IPS DF 6.9 (cell line): ENCODE results near the gene NKTR.

Source experiments
- DNase-seq: peaks from one replicate; pipeline ENCODE4 v3.0.0-alpha.2; 2013; ENCODE audit warnings: low read depth, low spot score
- H3K27ac ChIP-seq: one replicate; pipeline ENCODE4 v1.5.1; 2013; ENCODE audit warnings: low read length, control low read depth
- H3K27me3 ChIP-seq: 2 replicates; pipeline ENCODE4 v1.6.1; 2013; ENCODE audit warnings: mild to moderate bottlenecking, low read length; ENCODE audit not compliant: control insufficient read depth, insufficient read depth
- H3K36me3 ChIP-seq: 2 replicates; pipeline ENCODE4 v1.6.1; 2013; ENCODE audit warnings: low read length; ENCODE audit not compliant: control insufficient read depth, insufficient read depth
- H3K4me1 ChIP-seq: 2 replicates; pipeline ENCODE4 v1.6.1; 2013; ENCODE audit warnings: low read length; ENCODE audit not compliant: control insufficient read depth, insufficient read depth
- H3K4me3 ChIP-seq: 2 replicates; pipeline ENCODE4 v1.5.1; 2013; ENCODE audit warnings: mild to moderate bottlenecking, low read length
- H3K9me3 ChIP-seq: 2 replicates; pipeline ENCODE4 v1.6.1; 2013; ENCODE audit warnings: low read length, inconsistent platforms; ENCODE audit not compliant: control insufficient read depth, insufficient read depth
- WGBS: extraction: QIAGEN DNeasy Blood & Tissue Kit; methylation state at CpG from one replicate; pipeline ENCODE4 v1.1.7; 2013; ENCODE audit warnings: mixed read lengths, missing lambda C conversion rate; ENCODE audit not compliant: insufficient read length, insufficient coverage; 5-methylcytosine and 5-hydroxymethylcytosine counted together

Gene NKTR

DNA sequence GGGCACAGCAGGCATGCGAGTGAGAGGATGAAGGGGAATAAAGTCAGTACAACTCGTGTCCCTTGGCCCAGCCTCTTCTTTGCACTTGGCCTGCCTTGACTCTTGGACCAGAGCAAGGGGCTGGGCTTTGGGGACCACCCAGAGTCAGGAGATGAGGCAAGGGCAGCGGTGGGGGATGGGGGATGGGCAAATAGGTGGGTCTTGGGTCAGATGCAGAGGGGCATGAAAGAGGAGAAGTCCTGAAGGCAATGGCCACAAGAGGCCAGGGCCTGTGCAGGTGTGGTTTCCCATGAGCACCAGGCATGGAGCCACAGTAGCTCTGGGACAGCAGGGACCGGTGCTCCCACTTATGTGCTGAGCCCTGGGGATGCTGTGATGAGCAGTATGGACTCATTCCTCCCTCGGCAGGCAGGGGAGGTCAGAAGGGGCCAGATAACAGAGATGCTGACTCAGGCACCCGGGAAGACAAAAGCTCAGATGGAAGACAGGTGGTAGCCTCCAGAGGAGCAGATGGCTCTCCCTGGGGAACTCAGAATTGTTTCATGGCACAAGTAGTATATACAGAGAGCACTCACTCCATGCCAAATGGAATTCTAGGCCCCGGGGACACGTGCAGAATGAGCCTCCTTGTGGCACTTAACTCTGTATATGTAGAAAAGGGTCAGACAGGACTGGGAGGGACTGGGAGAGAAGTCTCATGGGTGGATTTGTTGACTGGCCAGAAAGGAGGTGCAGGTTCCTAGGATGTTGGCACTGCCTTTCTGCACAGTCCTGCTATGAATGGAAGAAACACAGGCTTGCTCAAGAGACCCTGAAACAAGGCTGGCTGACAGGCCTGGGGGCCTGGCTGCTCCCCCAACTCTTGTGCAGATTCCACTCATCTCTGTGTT is 67.3 kb downstream of the NKTR start:
- WGBS = no CpG with 5 or more reads among the region's 8 CpGs
- H3K4me3 ChIP-seq = no peak overlapping the region

DNA sequence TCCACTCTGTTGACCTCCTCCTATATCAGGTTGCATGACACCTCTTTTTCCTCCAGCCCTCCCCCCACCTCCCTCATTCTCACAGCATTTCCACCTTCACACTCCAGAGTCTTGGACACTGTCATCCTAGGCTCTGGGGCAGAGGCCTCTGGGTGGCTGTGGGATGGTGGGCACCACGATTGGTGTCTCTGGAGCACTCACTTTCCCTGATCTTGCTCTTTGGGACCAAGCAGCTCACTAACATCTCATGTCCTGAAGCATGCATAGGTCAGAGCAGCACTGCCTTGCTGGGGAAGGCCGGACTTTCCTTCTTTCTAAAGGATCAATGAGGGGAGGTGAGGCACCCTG is 67.9 kb downstream of the NKTR start:
- Histone ChIP-seq H3K4me3 (no peak overlapping the region), H3K27ac (no peak overlapping the region), H3K4me1 (0 out of 2 replicates have a peak, but pooled peaks cover 2% of the 10 kb centered on the region), H3K36me3 (no peaks in the 10 kb centered on the region; the same call in 1 of the 2 replicates), H3K27me3 (no peaks in the 10 kb centered on the region), H3K9me3 (no peaks in the 10 kb centered on the region)
- no peak for DNase-seq
- no CpG with 5 or more reads among the region's 2 CpGs for WGBS

More for the DNA sequence above, 67.3 kb downstream of the NKTR start:
- H3K27me3 ChIP-seq = no peaks in the 10 kb centered on the region
- H3K36me3 ChIP-seq = no peaks in the 10 kb centered on the region; the same call in 1 of the 2 replicates
- H3K27ac ChIP-seq = no peak overlapping the region
- no peak for DNase-seq
- H3K4me1 ChIP-seq = 0 out of 2 replicates have a peak, but pooled peaks cover 2% of the 10 kb centered on the region
- no peaks in the 10 kb centered on the region for H3K9me3 ChIP-seq

GRCh38 chr3:42668793-42669217 is 68.3 kb downstream of the NKTR start:
- no peak for DNase-seq

GRCh38 chr3:42670051-42670576 is 69.6 kb downstream of the NKTR start:
- no CpG with 5 or more reads among the region's 7 CpGs for WGBS
- Histone ChIP-seq H3K9me3 (no peaks in the 10 kb centered on the region), H3K27ac (no peak overlapping the region), H3K27me3 (no peaks in the 10 kb centered on the region), H3K36me3 (no peaks in the 10 kb centered on the region), H3K4me1 (0 out of 2 replicates have a peak, but pooled peaks cover 2% of the 10 kb centered on the region), H3K4me3 (no peak overlapping the region)
- no peak for DNase-seq

More at GRCh38 chr3:42668793-42669217, 68.3 kb downstream of the NKTR start:
- Histone ChIP-seq H3K27me3 (no peaks in the 10 kb centered on the region), H3K9me3 (no peaks in the 10 kb centered on the region), H3K36me3 (no peaks in the 10 kb centered on the region; the same call in 1 of the 2 replicates), H3K4me3 (no peak overlapping the region), H3K27ac (no peak overlapping the region), H3K4me1 (0 out of 2 replicates have a peak, but pooled peaks cover 2% of the 10 kb centered on the region)
- WGBS = no CpG with 5 or more reads among the region's 4 CpGs

DNA sequence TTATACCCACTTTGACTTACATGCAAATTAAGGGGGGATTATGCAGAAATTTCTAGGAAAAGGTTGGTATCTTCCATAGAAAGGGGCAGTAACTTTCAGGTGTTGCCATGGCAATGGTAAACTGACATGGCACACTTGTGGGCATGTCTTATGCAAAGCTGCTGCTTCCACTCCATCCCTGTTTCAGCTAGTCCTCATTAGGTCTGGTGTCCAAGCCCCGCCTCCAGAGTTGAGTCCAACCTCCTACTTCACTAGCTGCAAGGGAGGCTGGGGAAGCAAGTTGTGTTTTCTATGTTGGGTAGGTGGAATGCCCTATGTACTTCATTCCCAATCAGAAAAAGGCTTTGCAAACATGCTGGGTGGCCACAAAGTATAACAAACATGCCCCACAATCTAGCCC is 70.2 kb downstream of the NKTR start:
- WGBS = no CpG with 5 or more reads among the region's 1 CpG
- Histone ChIP-seq H3K9me3 (no peaks in the 10 kb centered on the region), H3K36me3 (no peaks in the 10 kb centered on the region), H3K4me3 (no peak overlapping the region), H3K27me3 (no peaks in the 10 kb centered on the region), H3K27ac (no peak overlapping the region), H3K4me1 (0 out of 2 replicates have a peak, but pooled peaks cover 2% of the 10 kb centered on the region)
- no peak for DNase-seq

DNA sequence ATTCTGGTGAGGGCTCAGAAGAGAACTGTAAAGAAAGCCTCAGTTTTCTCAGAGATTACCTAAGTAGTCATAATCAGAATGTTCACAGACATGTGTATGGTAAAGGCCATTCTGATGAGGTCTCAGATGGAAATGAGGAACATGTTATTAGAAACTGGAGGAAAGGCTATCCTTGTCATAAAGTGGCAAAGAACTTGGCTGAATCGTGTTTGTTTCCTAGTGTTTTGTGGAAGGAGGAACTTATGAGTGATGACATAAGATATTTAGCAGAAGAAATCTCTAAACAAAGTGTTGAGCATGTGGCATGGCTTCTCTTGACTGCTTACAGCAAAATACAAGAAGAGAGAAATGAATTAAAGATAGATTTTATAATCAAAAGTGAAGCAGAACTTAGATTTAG is 72.0 kb downstream of the NKTR start:
- no peak overlapping the region for H3K4me3 ChIP-seq
- H3K27me3 ChIP-seq = no peaks in the 10 kb centered on the region
- 0 out of 2 replicates have a peak, but pooled peaks cover 2% of the 10 kb centered on the region for H3K4me1 ChIP-seq
- WGBS = no CpG with 5 or more reads among the region's 1 CpG
- DNase-seq = no peak
- no peak overlapping the region for H3K27ac ChIP-seq
- no peaks in the 10 kb centered on the region for H3K9me3 ChIP-seq
- H3K36me3 ChIP-seq = no peaks in the 10 kb centered on the region

DNA sequence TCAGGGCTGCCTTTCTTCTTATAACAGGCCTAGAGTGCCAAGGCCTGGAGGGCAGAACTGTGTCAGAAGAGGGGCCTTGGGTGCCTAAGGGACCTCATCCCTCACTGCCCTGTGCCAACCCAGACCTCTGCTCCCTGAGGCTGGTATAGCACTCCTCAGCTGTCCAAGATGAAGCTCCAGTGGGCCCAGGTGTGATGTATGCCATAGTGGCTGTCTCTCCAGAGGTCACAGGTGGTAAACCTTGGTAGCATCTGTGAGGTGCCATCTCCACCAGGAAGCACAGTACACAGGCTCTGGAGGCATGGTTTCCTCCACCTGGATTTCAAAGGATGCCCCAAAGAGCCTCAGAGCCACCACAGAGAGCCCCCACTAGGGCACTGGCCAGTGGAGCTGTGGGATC is 72.6 kb downstream of the NKTR start:
- Histone ChIP-seq H3K9me3 (no peaks in the 10 kb centered on the region), H3K4me1 (no peaks in the 10 kb centered on the region), H3K4me3 (no peak overlapping the region), H3K36me3 (no peaks in the 10 kb centered on the region), H3K27me3 (no peaks in the 10 kb centered on the region), H3K27ac (no peak overlapping the region)
- no peak for DNase-seq

GRCh38 chr3:42674146-42674545 is 73.7 kb downstream of the NKTR start:
- H3K27me3 ChIP-seq = no peaks in the 10 kb centered on the region
- no peak for DNase-seq
- no CpG with 5 or more reads among the region's 3 CpGs for WGBS

GRCh38 chr3:42675909-42676308 is 75.4 kb downstream of the NKTR start:
- Histone ChIP-seq H3K36me3 (no peaks in the 10 kb centered on the region), H3K4me1 (no peaks in the 10 kb centered on the region), H3K27me3 (no peaks in the 10 kb centered on the region), H3K27ac (no peak overlapping the region), H3K9me3 (no peaks in the 10 kb centered on the region), H3K4me3 (no peak overlapping the region)
- WGBS = no CpG with 5 or more reads among the region's 2 CpGs
- no peak for DNase-seq

More at GRCh38 chr3:42674146-42674545, 73.7 kb downstream of the NKTR start:
- H3K4me1 ChIP-seq = no peaks in the 10 kb centered on the region
- H3K4me3 ChIP-seq = no peak overlapping the region
- H3K27ac ChIP-seq = no peak overlapping the region
- H3K9me3 ChIP-seq = no peaks in the 10 kb centered on the region
- no peaks in the 10 kb centered on the region for H3K36me3 ChIP-seq

DNA sequence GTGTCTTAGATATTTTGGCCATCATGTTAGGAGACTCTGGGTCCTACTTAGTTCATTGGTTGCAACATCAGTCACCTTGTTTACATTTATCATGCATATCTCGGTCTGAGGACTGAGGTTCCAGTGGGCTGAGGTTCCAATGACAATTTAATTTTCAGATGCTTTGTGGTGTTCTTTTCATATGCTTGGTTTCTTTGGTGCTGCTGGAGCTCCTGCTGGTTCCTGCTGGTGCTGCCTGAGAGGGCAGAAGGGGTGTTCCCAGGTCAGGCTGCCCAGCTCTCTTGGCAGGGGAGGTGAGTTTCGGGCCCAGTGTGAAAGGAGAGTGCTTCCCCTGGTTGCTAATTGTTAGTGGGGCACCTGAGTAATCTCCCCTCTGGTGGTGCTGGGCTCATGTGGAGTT is 78.0 kb downstream of the NKTR start:
- no peak for DNase-seq
- no CpG with 5 or more reads among the region's 2 CpGs for WGBS
- Histone ChIP-seq H3K36me3 (no peaks in the 10 kb centered on the region), H3K4me3 (no peak overlapping the region), H3K27me3 (no peaks in the 10 kb centered on the region), H3K27ac (no peak overlapping the region), H3K9me3 (no peaks in the 10 kb centered on the region), H3K4me1 (no peaks in the 10 kb centered on the region; the same call in 1 of the 2 replicates)
